WTC11 (cell line): ENCODE measurements around the gene SFT2D2. TPM values are rescaled to one million over a fixed set of nuclear protein-coding genes. Genes with fewer than 3 reads are reported as not detected.

ENCODE experiments used
- ATAC-seq: fragments of 200-7000 bp; cut with Tn5 transposase; 2 replicates; pipeline ENCODE4 v1.10.0; 2021; ENCODE audit warnings: mild to moderate bottlenecking, moderate library complexity
- CTCF ChIA-PET: fragments of 300-600 bp; sonication (Branson Sonifier 250); formaldehyde crosslinking; loops from one replicate; lab custom pipeline; 2021; ENCODE audit warnings: antibody characterized with exemption; lab: Charles Lee
- POLR2A ChIA-PET: fragments of 350-600 bp; sonication (Branson Sonifier 250); formaldehyde crosslinking; loops from one replicate; lab custom pipeline; 2021; ENCODE audit warnings: antibody characterized with exemption; lab: Charles Lee
- DNase-seq: peaks from one replicate; pipeline ENCODE4 v3.0.0; 2021; ENCODE audit warnings: low spot score
- H3K27ac Mint-ChIP-seq: 2 replicates; pipeline ENCODE4 v1.8.0; 2021; ENCODE audit warnings: mixed read lengths
- H3K27me3 Mint-ChIP-seq: 2 replicates; pipeline ENCODE4 v1.8.0; 2021; ENCODE audit warnings: low read depth, mild to moderate bottlenecking, moderate library complexity, mixed read lengths
- H3K36me3 Mint-ChIP-seq: 2 replicates; pipeline ENCODE4 v1.8.0; 2021; ENCODE audit warnings: mixed read lengths
- H3K4me1 Mint-ChIP-seq: 2 replicates; pipeline ENCODE4 v1.8.0; 2022; ENCODE audit warnings: mixed read lengths
- H3K4me3 Mint-ChIP-seq: 2 replicates; pipeline ENCODE4 v1.8.0; 2021; ENCODE audit warnings: mild to moderate bottlenecking, moderate library complexity, mixed read lengths
- H3K9me3 Mint-ChIP-seq: 2 replicates; pipeline ENCODE4 v1.8.0; 2021; ENCODE audit warnings: mixed read lengths
- CBFB ChIP-seq: sonication (generic); formaldehyde crosslinking; IDR thresholded peaks from 2 replicates; pipeline ENCODE4 v1.8.1; 2022; ENCODE audit warnings: mild to moderate bottlenecking, low read depth, missing genetic modification reagents
- ELF4 ChIP-seq: sonication (generic); formaldehyde crosslinking; IDR thresholded peaks from 2 replicates; pipeline ENCODE4 v1.8.1; 2022; ENCODE audit warnings: low read depth, mild to moderate bottlenecking, moderate library complexity, missing genetic modification reagents
- GRHL2 ChIP-seq: fragments of 250-450 bp; sonication (Bioruptor Pico); IDR thresholded peaks from 2 replicates; pipeline ENCODE4 v1.8.0; 2022; ENCODE audit warnings: mild to moderate bottlenecking, moderate library complexity; ENCODE audit not compliant: insufficient replicate concordance, severe bottlenecking
- NR1H2 ChIP-seq: sonication (generic); formaldehyde crosslinking; IDR thresholded peaks from 2 replicates; pipeline ENCODE4 v1.9.0; 2021; ENCODE audit warnings: mild to moderate bottlenecking, moderate library complexity, missing genetic modification reagents
- NR3C1 ChIP-seq: sonication (generic); formaldehyde crosslinking; conservative IDR thresholded peaks from 2 replicates; pipeline ENCODE4 v1.8.1; 2023; ENCODE audit warnings: low read depth, mild to moderate bottlenecking, missing genetic modification reagents
- PRRX2 ChIP-seq: fragments of 250-450 bp; sonication (Bioruptor Pico); IDR thresholded peaks from 2 replicates; pipeline ENCODE4 v1.8.0; 2021; ENCODE audit warnings: mild to moderate bottlenecking
- SOX15 ChIP-seq: fragments of 250-450 bp; sonication (Bioruptor Pico); IDR thresholded peaks from 2 replicates; pipeline ENCODE4 v1.9.0; 2021; ENCODE audit warnings: mild to moderate bottlenecking
- ZNF232 ChIP-seq: sonication (generic); formaldehyde crosslinking; IDR thresholded peaks from 2 replicates; pipeline ENCODE4 v1.8.0; 2022; ENCODE audit warnings: mild to moderate bottlenecking, missing genetic modification reagents
- ZNF671 ChIP-seq: fragments of 250-450 bp; sonication (Bioruptor Pico); IDR thresholded peaks from 2 replicates; pipeline ENCODE4 v1.8.0; 2021; ENCODE audit warnings: mild to moderate bottlenecking
- total RNA-seq: library from RNA; stranded (reverse); gene quantifications from 3 replicates; pipeline ENCODE4 v1.2.3, GENCODE V29; 2021
- TF ChIP-seq, protein P1 (sequence below): sonication (generic); formaldehyde crosslinking; IDR thresholded peaks from 2 replicates; pipeline ENCODE4 v1.8.1; 2023; ENCODE audit warnings: mild to moderate bottlenecking, missing genetic modification reagents, borderline replicate concordance
- TF ChIP-seq, protein P2 (sequence below): sonication (generic); formaldehyde crosslinking; IDR thresholded peaks from 2 replicates; pipeline ENCODE4 v1.8.1; 2023; ENCODE audit warnings: mild to moderate bottlenecking, missing genetic modification reagents
- TF ChIP-seq, protein P3 (sequence below): fragments of 250-450 bp; sonication (Bioruptor Pico); IDR thresholded peaks from 2 replicates; pipeline ENCODE4 v1.9.0; 2021; ENCODE audit warnings: mild to moderate bottlenecking
- TF ChIP-seq, protein P4 (sequence below): fragments of 250-450 bp; sonication (Bioruptor Pico); IDR thresholded peaks from 2 replicates; pipeline ENCODE4 v1.9.0; 2021; ENCODE audit warnings: mild to moderate bottlenecking, borderline replicate concordance
- TF ChIP-seq, protein P5 (sequence below): sonication (generic); formaldehyde crosslinking; IDR thresholded peaks from 2 replicates; pipeline ENCODE4 v1.8.1; 2023; ENCODE audit warnings: mild to moderate bottlenecking, missing genetic modification reagents, moderate library complexity
- TF ChIP-seq, protein P6 (sequence below): sonication (generic); formaldehyde crosslinking; IDR thresholded peaks from 2 replicates; pipeline ENCODE4 v1.8.1; 2022; ENCODE audit warnings: mild to moderate bottlenecking, missing genetic modification reagents, moderate library complexity, borderline replicate concordance
- TF ChIP-seq, protein P7 (sequence below): sonication (generic); formaldehyde crosslinking; IDR thresholded peaks from 2 replicates; pipeline ENCODE4 v1.8.1; 2022; ENCODE audit warnings: missing genetic modification reagents, borderline replicate concordance
- TF ChIP-seq, protein P8 (sequence below): sonication (generic); formaldehyde crosslinking; IDR thresholded peaks from 2 replicates; pipeline ENCODE4 v1.8.1; 2023; ENCODE audit warnings: mild to moderate bottlenecking, missing genetic modification reagents, moderate library complexity
- TF ChIP-seq, protein P9 (sequence below): fragments of 250-450 bp; sonication (Bioruptor Pico); IDR thresholded peaks from 2 replicates; pipeline ENCODE4 v1.9.0; 2021; ENCODE audit warnings: mild to moderate bottlenecking

SFT2D2 gene
- total RNA-seq, 1 experiment from 2014 or later = 23.2 TPM

DNA sequence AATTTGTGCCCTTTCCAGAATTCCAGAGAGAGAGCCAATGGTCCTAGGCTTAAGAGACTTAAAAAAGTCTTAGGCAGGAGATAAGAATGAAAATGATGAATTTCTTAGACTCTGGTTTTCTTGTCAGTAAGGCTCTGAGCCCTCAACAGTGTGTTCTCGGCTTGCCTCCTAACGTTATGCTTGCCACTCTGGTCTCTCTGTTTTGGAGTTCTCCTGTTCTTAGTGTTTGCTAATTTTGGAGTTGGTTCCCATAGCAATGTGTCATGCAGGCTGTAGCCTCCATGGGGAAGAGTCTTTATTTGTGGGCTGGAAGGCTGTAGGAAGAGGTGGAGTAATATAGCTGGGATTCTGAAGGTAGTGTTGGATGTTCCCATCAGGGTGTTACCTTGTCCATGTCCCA is 74.8 kb downstream of the SFT2D2 start:
- POLR2A ChIA-PET = no interaction called here
- H3K27me3 Mint-ChIP-seq = peaks cover 2% of the 10 kb centered on the region; the same call in 1 of the 2 replicates
- H3K4me3 Mint-ChIP-seq = no peak overlapping the region
- ATAC-seq = no peak
- no peak overlapping the region for H3K27ac Mint-ChIP-seq
- CTCF ChIA-PET = interaction anchor here (1.2 to 1.5 kb wide), 2 partner anchors 65 kb away, joined by 3 to 5 read pairs; no protein-coding TSS in a partner anchor
- 0 out of 2 replicates have a peak, but pooled peaks cover 3% of the 10 kb centered on the region for H3K9me3 Mint-ChIP-seq
- no peak for DNase-seq
- peaks cover 8% of the 10 kb centered on the region; the same call in 1 of the 2 replicates for H3K4me1 Mint-ChIP-seq
- no peaks in the 10 kb centered on the region for H3K36me3 Mint-ChIP-seq
- TF ChIP-seq, protein P1, sequence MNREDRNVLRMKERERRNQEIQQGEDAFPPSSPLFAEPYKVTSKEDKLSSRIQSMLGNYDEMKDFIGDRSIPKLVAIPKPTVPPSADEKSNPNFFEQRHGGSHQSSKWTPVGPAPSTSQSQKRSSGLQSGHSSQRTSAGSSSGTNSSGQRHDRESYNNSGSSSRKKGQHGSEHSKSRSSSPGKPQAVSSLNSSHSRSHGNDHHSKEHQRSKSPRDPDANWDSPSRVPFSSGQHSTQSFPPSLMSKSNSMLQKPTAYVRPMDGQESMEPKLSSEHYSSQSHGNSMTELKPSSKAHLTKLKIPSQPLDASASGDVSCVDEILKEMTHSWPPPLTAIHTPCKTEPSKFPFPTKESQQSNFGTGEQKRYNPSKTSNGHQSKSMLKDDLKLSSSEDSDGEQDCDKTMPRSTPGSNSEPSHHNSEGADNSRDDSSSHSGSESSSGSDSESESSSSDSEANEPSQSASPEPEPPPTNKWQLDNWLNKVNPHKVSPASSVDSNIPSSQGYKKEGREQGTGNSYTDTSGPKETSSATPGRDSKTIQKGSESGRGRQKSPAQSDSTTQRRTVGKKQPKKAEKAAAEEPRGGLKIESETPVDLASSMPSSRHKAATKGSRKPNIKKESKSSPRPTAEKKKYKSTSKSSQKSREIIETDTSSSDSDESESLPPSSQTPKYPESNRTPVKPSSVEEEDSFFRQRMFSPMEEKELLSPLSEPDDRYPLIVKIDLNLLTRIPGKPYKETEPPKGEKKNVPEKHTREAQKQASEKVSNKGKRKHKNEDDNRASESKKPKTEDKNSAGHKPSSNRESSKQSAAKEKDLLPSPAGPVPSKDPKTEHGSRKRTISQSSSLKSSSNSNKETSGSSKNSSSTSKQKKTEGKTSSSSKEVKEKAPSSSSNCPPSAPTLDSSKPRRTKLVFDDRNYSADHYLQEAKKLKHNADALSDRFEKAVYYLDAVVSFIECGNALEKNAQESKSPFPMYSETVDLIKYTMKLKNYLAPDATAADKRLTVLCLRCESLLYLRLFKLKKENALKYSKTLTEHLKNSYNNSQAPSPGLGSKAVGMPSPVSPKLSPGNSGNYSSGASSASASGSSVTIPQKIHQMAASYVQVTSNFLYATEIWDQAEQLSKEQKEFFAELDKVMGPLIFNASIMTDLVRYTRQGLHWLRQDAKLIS = no peak
- TF ChIP-seq GRHL2 (CRISPR knock-in tag) (no peak), NR1H2 (CRISPR knock-in tag) (no peak), PRRX2 (CRISPR knock-in tag) (no peak), SOX15 (CRISPR knock-in tag) (no peak), ELF4 (no peak), CBFB (no peak), ZNF671 (CRISPR knock-in tag) (no peak), NR3C1 (no peak), ZNF232 (CRISPR knock-in tag) (no peak)
- TF ChIP-seq, protein P2, sequence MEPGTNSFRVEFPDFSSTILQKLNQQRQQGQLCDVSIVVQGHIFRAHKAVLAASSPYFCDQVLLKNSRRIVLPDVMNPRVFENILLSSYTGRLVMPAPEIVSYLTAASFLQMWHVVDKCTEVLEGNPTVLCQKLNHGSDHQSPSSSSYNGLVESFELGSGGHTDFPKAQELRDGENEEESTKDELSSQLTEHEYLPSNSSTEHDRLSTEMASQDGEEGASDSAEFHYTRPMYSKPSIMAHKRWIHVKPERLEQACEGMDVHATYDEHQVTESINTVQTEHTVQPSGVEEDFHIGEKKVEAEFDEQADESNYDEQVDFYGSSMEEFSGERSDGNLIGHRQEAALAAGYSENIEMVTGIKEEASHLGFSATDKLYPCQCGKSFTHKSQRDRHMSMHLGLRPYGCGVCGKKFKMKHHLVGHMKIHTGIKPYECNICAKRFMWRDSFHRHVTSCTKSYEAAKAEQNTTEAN (CRISPR knock-in tag) = no peak
- TF ChIP-seq, protein P3, sequence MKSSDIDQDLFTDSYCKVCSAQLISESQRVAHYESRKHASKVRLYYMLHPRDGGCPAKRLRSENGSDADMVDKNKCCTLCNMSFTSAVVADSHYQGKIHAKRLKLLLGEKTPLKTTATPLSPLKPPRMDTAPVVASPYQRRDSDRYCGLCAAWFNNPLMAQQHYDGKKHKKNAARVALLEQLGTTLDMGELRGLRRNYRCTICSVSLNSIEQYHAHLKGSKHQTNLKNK (CRISPR knock-in tag) = no peak
- TF ChIP-seq, protein P4, sequence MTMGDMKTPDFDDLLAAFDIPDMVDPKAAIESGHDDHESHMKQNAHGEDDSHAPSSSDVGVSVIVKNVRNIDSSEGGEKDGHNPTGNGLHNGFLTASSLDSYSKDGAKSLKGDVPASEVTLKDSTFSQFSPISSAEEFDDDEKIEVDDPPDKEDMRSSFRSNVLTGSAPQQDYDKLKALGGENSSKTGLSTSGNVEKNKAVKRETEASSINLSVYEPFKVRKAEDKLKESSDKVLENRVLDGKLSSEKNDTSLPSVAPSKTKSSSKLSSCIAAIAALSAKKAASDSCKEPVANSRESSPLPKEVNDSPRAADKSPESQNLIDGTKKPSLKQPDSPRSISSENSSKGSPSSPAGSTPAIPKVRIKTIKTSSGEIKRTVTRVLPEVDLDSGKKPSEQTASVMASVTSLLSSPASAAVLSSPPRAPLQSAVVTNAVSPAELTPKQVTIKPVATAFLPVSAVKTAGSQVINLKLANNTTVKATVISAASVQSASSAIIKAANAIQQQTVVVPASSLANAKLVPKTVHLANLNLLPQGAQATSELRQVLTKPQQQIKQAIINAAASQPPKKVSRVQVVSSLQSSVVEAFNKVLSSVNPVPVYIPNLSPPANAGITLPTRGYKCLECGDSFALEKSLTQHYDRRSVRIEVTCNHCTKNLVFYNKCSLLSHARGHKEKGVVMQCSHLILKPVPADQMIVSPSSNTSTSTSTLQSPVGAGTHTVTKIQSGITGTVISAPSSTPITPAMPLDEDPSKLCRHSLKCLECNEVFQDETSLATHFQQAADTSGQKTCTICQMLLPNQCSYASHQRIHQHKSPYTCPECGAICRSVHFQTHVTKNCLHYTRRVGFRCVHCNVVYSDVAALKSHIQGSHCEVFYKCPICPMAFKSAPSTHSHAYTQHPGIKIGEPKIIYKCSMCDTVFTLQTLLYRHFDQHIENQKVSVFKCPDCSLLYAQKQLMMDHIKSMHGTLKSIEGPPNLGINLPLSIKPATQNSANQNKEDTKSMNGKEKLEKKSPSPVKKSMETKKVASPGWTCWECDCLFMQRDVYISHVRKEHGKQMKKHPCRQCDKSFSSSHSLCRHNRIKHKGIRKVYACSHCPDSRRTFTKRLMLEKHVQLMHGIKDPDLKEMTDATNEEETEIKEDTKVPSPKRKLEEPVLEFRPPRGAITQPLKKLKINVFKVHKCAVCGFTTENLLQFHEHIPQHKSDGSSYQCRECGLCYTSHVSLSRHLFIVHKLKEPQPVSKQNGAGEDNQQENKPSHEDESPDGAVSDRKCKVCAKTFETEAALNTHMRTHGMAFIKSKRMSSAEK = no peak
- TF ChIP-seq, protein P5, sequence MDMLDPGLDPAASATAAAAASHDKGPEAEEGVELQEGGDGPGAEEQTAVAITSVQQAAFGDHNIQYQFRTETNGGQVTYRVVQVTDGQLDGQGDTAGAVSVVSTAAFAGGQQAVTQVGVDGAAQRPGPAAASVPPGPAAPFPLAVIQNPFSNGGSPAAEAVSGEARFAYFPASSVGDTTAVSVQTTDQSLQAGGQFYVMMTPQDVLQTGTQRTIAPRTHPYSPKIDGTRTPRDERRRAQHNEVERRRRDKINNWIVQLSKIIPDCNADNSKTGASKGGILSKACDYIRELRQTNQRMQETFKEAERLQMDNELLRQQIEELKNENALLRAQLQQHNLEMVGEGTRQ (CRISPR knock-in tag) = no peak
- TF ChIP-seq, protein P6, sequence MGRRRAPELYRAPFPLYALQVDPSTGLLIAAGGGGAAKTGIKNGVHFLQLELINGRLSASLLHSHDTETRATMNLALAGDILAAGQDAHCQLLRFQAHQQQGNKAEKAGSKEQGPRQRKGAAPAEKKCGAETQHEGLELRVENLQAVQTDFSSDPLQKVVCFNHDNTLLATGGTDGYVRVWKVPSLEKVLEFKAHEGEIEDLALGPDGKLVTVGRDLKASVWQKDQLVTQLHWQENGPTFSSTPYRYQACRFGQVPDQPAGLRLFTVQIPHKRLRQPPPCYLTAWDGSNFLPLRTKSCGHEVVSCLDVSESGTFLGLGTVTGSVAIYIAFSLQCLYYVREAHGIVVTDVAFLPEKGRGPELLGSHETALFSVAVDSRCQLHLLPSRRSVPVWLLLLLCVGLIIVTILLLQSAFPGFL = no peak
- TF ChIP-seq, protein P7, sequence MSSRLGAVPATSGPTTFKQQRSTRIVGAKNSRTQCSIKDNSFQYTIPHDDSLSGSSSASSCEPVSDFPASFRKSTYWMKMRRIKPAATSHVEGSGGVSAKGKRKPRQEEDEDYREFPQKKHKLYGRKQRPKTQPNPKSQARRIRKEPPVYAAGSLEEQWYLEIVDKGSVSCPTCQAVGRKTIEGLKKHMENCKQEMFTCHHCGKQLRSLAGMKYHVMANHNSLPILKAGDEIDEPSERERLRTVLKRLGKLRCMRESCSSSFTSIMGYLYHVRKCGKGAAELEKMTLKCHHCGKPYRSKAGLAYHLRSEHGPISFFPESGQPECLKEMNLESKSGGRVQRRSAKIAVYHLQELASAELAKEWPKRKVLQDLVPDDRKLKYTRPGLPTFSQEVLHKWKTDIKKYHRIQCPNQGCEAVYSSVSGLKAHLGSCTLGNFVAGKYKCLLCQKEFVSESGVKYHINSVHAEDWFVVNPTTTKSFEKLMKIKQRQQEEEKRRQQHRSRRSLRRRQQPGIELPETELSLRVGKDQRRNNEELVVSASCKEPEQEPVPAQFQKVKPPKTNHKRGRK = no peak
- TF ChIP-seq, protein P8, sequence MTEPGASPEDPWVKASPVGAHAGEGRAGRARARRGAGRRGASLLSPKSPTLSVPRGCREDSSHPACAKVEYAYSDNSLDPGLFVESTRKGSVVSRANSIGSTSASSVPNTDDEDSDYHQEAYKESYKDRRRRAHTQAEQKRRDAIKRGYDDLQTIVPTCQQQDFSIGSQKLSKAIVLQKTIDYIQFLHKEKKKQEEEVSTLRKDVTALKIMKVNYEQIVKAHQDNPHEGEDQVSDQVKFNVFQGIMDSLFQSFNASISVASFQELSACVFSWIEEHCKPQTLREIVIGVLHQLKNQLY = no peak
- TF ChIP-seq, protein P9, sequence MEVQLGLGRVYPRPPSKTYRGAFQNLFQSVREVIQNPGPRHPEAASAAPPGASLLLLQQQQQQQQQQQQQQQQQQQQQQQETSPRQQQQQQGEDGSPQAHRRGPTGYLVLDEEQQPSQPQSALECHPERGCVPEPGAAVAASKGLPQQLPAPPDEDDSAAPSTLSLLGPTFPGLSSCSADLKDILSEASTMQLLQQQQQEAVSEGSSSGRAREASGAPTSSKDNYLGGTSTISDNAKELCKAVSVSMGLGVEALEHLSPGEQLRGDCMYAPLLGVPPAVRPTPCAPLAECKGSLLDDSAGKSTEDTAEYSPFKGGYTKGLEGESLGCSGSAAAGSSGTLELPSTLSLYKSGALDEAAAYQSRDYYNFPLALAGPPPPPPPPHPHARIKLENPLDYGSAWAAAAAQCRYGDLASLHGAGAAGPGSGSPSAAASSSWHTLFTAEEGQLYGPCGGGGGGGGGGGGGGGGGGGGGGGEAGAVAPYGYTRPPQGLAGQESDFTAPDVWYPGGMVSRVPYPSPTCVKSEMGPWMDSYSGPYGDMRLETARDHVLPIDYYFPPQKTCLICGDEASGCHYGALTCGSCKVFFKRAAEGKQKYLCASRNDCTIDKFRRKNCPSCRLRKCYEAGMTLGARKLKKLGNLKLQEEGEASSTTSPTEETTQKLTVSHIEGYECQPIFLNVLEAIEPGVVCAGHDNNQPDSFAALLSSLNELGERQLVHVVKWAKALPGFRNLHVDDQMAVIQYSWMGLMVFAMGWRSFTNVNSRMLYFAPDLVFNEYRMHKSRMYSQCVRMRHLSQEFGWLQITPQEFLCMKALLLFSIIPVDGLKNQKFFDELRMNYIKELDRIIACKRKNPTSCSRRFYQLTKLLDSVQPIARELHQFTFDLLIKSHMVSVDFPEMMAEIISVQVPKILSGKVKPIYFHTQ (CRISPR knock-in tag) = no peak
